ENCODE results near the gene SMG6.

- TF ChIP-seq, protein P1, sequence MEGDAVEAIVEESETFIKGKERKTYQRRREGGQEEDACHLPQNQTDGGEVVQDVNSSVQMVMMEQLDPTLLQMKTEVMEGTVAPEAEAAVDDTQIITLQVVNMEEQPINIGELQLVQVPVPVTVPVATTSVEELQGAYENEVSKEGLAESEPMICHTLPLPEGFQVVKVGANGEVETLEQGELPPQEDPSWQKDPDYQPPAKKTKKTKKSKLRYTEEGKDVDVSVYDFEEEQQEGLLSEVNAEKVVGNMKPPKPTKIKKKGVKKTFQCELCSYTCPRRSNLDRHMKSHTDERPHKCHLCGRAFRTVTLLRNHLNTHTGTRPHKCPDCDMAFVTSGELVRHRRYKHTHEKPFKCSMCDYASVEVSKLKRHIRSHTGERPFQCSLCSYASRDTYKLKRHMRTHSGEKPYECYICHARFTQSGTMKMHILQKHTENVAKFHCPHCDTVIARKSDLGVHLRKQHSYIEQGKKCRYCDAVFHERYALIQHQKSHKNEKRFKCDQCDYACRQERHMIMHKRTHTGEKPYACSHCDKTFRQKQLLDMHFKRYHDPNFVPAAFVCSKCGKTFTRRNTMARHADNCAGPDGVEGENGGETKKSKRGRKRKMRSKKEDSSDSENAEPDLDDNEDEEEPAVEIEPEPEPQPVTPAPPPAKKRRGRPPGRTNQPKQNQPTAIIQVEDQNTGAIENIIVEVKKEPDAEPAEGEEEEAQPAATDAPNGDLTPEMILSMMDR (IDR thresholded peaks at IDR 0.05), result no peak
- TF ChIP-seq EP300 (IDR thresholded peaks at IDR 0.05) (no peak), POLR2A (IDR thresholded peaks at IDR 0.05) (no peak)
Measured at GRCh38 chr17:2028234-2028614, 275.4 kb downstream of the SMG6 start.

Measured in sigmoid colon (tissue), 4 donors.